Measurements from ENCODE around the gene MYCBP2.
A peak's percentile ranks its signal among the peaks of the same experiment; 100 is the strongest.

The MYCBP2 gene

GRCh38 chr13:77335543-77335942 is 8.6 kb upstream of the MYCBP2 start:
- no peak for DNase-seq
- Histone ChIP-seq H3K9me3 (ENCODE audit: severe bottlenecking) (no peaks in the 10 kb centered on the region), H3K27ac (no peak overlapping the region), H3K36me3 (no peaks in the 10 kb centered on the region), H3K27me3 (ENCODE audit: insufficient read depth, low read depth, severe bottlenecking) (no peaks in the 10 kb centered on the region), H3K4me3 (ENCODE audit: low read depth, low read length) (no peak overlapping the region)
- no peak for TF ChIP-seq CTCF (IDR thresholded peaks at IDR 0.05; ENCODE audit: low read depth, low read length)

GRCh38 chr13:77333594-77333993 is 6.7 kb upstream of the MYCBP2 start:
- Histone ChIP-seq H3K4me3 (ENCODE audit: low read depth, low read length) (no peak overlapping the region), H3K27ac (no peak overlapping the region), H3K27me3 (ENCODE audit: insufficient read depth, low read depth, severe bottlenecking) (no peaks in the 10 kb centered on the region), H3K36me3 (no peaks in the 10 kb centered on the region), H3K9me3 (ENCODE audit: severe bottlenecking) (no peaks in the 10 kb centered on the region)
- no peak for TF ChIP-seq CTCF (IDR thresholded peaks at IDR 0.05; ENCODE audit: low read depth, low read length)
- DNase-seq = no peak

- no peak for DNase-seq
- no peak for TF ChIP-seq CTCF (IDR thresholded peaks at IDR 0.05; ENCODE audit: low read depth, low read length)
- Histone ChIP-seq H3K4me3 (ENCODE audit: low read depth, low read length) (no peak overlapping the region), H3K36me3 (no peaks in the 10 kb centered on the region), H3K27ac (no peak overlapping the region), H3K27me3 (ENCODE audit: insufficient read depth, low read depth, severe bottlenecking) (no peaks in the 10 kb centered on the region), H3K9me3 (ENCODE audit: severe bottlenecking) (no peaks in the 10 kb centered on the region)
Observed at GRCh38 chr13:77331421-77331820, 4.5 kb upstream of the MYCBP2 start.

GRCh38 chr13:77329911-77330584 is 3.2 kb upstream of the MYCBP2 start:
- Histone ChIP-seq H3K27me3 (ENCODE audit: insufficient read depth, low read depth, severe bottlenecking) (no peaks in the 10 kb centered on the region), H3K9me3 (ENCODE audit: severe bottlenecking) (no peaks in the 10 kb centered on the region), H3K4me3 (ENCODE audit: low read depth, low read length) (peak overlapping the region; percentile 78), H3K27ac (peak overlapping the region; percentile 60), H3K36me3 (no peaks in the 10 kb centered on the region)
- no peak for TF ChIP-seq CTCF (IDR thresholded peaks at IDR 0.05; ENCODE audit: low read depth, low read length)
- DNase-seq = no peak

GRCh38 chr13:77329133-77329910 is 2.4 kb upstream of the MYCBP2 start:
- H3K4me3 ChIP-seq (ENCODE audit: low read depth, low read length) = peak overlapping the region; percentile 78
- no peaks in the 10 kb centered on the region for H3K27me3 ChIP-seq (ENCODE audit: insufficient read depth, low read depth, severe bottlenecking)
- H3K9me3 ChIP-seq (ENCODE audit: severe bottlenecking) = no peaks in the 10 kb centered on the region
- peak overlapping the region; percentile 60 for H3K27ac ChIP-seq
- no peak for TF ChIP-seq CTCF (IDR thresholded peaks at IDR 0.05; ENCODE audit: low read depth, low read length)
- H3K36me3 ChIP-seq = no peaks in the 10 kb centered on the region
- DNase-seq = peak; percentile 75
